Ovary (tissue), 9 donors: ENCODE data around the gene NFIB. TPM values are rescaled to one million over a fixed set of nuclear protein-coding genes. Genes with fewer than 3 reads are reported as not detected.
A peak's percentile ranks its signal among the peaks of the same experiment; 100 is the strongest.

Source experiments
- DNase-seq, 5 donors: peaks; one replicate each; pipeline ENCODE4 v3.0.0-alpha.2; 2019 to 2020
- H3K27ac ChIP-seq, 2 donors: fragments of 200-600 bp; one replicate each; pipeline versions ENCODE4 v1.5.1 to v1.8.0; 2019 to 2022
- H3K27me3 ChIP-seq: fragments of 200-600 bp; one replicate; pipeline ENCODE4 v1.8.0; 2022
- H3K36me3 ChIP-seq: fragments of 200-600 bp; sonication (generic); one replicate; pipeline ENCODE4 v1.5.1; 2019
- H3K4me1 ChIP-seq: one replicate; pipeline ENCODE4 v1.8.1; 2013; ENCODE audit warnings: mild to moderate bottlenecking, moderate library complexity; ENCODE audit not compliant: insufficient read depth
- H3K4me3 ChIP-seq: fragments of 200-600 bp; sonication (generic); one replicate; pipeline ENCODE4 v1.5.1; 2017
- H3K9me3 ChIP-seq, 2 donors: fragments of 200-600 bp in 1 of 2; sonication (generic) in 1 of 2; one replicate each; pipeline versions ENCODE4 v1.5.1 to v1.8.1; 2013 to 2019; ENCODE audit warnings: mild to moderate bottlenecking in 1 of 2, moderate library complexity in 1 of 2
- EP300 ChIP-seq: sonication (generic); formaldehyde crosslinking; IDR thresholded peaks from one replicate; pipeline ENCODE4 v1.6.1; 2017; ENCODE audit warnings: antibody characterized with exemption
- POLR2A ChIP-seq: fragments of 450-650 bp; IDR thresholded peaks from one replicate; pipeline ENCODE4 v1.6.1; 2017; ENCODE audit warnings: antibody characterized with exemption, mild to moderate bottlenecking, moderate library complexity
- WGBS, 3 donors: extraction: QIAGEN DNeasy Blood & Tissue Kit in 1 of 3; methylation state at CpG; one replicate each; pipeline versions ENCODE4 v1.1.5 to v1.1.7; 2013 to 2017; 5-methylcytosine and 5-hydroxymethylcytosine counted together
- intact Hi-C, 4 donors: fragments of 100-400 bp; cut with DNase I; formaldehyde crosslinking; loops; one replicate each; pipeline versions ENCODE4 v1.11.0 to v1.15.1; 2022 to 2023
- polyA plus RNA-seq, 2 donors: library from polyadenylated mRNA; stranded (reverse); fragments of 200-250 nt in 1 of 2; fragments of 350-450 nt in 1 of 2; fragmentation: Illumina TruSeq in 1 of 2; extraction: RNeasy Lipid Tissue Mini Kit (QIAGEN cat#74804) in 1 of 2; gene quantifications; one replicate each; pipeline ENCODE4 v1.2.3, GENCODE V29; 2013 to 2014
- total RNA-seq, 7 donors: library from RNA; depleted of rRNA in 2 of 7; stranded (reverse); fragments of >200 nt in 2 of 7; fragmentation: NEBNext Ultra II Directional in 3 of 7; extraction: Animal tissue kit (Norgen Biotek cat#: 25700) in 3 of 7; gene quantifications; one replicate each; pipeline versions ENCODE4 v1.1.0 to v1.2.4, GENCODE V29; 2016 to 2023
- TF ChIP-seq, protein P1 (sequence below), 3 donors: fragments of 450-650 bp in 2 of 3; fragments of 200-600 bp in 1 of 3; IDR thresholded peaks; one replicate each; pipeline versions ENCODE4 v1.5.1 to v1.8.0; 2016 to 2022; ENCODE audit warnings: antibody characterized with exemption in 3 of 3, mild to moderate bottlenecking in 1 of 3
- donor health status: DM: no; HTN: no; CAD: no; lungs with moderate emphysema.
- donor health status: DM: no; HTN: no; CAD: no.
- donor health status: Bipolar disorder and iron deficiency.
- donor health status: DM: yes; HTN: yes; CAD: no.
- donor health status: DM: no; HTN: no; CAD: no.
- donor health status: DM: yes; HTN: yes; CAD: no.

NFIB gene
- total and polyA plus RNA-seq, 9 donors = 8.7 to 111 (median 53.2) TPM

DNA sequence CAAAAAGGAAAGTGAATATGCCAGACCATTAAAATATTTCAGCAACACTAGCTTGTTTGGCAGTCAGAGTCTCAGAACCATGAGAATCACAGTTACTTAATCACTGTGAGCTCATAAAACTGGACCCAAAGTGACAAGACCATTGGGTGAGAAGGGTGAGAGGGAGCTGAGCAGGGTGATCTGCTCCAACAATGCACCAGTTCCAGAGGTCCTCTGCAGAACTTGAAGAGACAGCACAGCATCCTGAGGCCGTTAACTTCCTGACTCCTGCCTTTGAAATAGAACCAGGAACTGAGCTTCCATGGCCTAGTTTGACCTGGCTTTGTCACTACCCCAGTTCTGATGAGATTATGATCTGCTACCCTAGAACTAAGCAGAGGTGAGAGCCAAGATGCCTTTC is 57.4 kb downstream of the NFIB start:
- WGBS, 3 donors = 70 to 86% (median 83%) methylated on average over 1 of the region's 1 CpG
- peaks cover 3% of the 10 kb centered on the region for H3K4me1 ChIP-seq
- DNase-seq = no peak
- intact Hi-C loops = no loop called here
- H3K27ac ChIP-seq = no peak overlapping the region
- H3K36me3 ChIP-seq = no peaks in the 10 kb centered on the region
- no peaks in the 10 kb centered on the region for H3K27me3 ChIP-seq
- no peaks in the 10 kb centered on the region for H3K9me3 ChIP-seq
- TF ChIP-seq POLR2A (no peak), EP300 (no peak)
- TF ChIP-seq, protein P1, sequence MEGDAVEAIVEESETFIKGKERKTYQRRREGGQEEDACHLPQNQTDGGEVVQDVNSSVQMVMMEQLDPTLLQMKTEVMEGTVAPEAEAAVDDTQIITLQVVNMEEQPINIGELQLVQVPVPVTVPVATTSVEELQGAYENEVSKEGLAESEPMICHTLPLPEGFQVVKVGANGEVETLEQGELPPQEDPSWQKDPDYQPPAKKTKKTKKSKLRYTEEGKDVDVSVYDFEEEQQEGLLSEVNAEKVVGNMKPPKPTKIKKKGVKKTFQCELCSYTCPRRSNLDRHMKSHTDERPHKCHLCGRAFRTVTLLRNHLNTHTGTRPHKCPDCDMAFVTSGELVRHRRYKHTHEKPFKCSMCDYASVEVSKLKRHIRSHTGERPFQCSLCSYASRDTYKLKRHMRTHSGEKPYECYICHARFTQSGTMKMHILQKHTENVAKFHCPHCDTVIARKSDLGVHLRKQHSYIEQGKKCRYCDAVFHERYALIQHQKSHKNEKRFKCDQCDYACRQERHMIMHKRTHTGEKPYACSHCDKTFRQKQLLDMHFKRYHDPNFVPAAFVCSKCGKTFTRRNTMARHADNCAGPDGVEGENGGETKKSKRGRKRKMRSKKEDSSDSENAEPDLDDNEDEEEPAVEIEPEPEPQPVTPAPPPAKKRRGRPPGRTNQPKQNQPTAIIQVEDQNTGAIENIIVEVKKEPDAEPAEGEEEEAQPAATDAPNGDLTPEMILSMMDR (IDR thresholded peaks at IDR 0.05) = no peak
- H3K4me3 ChIP-seq = no peak overlapping the region

DNA sequence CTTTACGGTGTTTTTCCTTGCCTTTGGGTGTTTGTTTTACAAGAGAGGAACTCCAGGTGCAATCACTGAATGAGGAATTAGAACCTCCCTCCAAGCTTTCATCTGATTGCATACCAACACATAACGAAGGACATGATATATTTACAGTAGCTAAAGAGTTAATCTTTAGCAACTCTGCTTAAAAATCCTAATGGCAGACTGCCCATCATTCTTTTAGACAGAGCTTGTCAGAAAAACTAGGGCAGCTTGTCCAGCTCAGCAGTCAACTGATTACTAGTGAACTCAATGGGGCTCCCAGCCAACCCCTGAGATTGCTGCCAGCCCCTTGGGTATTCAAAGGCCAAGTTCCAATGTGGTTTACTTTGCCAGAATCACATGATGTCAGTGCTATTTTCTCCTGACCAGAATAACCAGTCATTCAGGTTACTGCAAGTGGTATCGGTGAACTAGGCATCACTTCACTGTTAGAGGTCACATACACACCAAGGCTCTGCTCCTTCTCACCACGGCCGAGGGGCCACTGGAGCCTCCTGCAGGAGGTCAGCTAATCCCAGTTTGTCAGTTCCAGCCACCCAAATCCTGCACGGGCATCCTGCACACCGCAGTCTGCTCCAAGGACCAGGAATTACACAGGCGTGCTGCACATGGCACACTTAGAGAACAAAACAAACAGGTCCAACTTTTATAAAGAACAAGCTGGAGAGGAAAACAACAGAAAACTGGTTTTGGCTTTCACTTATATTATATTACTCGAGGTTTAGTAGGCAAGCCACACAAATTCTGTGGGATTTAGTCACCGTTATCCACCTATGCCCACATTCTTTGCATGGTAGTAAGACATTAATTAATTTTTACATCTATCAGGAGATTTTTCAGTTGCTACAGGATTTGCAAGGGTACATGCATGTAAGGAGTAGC is 62.5 kb downstream of the NFIB start:
- no peaks in the 10 kb centered on the region for H3K36me3 ChIP-seq
- H3K4me1 ChIP-seq = peaks cover 7% of the 10 kb centered on the region
- peak overlapping the region; percentile 4 for H3K4me3 ChIP-seq
- H3K9me3 ChIP-seq = no peaks in the 10 kb centered on the region
- TF ChIP-seq POLR2A (no peak), EP300 (no peak)
- TF ChIP-seq, protein P1 (IDR thresholded peaks at IDR 0.05) = no peak
- WGBS, 3 donors = 7 to 11% (median 8%) methylated on average over 10 of the region's 10 CpGs
- H3K27me3 ChIP-seq = no peaks in the 10 kb centered on the region
- peak; percentile 49 to 72 (median 56) for DNase-seq
- no peak overlapping the region for H3K27ac ChIP-seq
- intact Hi-C loops = no loop called here

DNA sequence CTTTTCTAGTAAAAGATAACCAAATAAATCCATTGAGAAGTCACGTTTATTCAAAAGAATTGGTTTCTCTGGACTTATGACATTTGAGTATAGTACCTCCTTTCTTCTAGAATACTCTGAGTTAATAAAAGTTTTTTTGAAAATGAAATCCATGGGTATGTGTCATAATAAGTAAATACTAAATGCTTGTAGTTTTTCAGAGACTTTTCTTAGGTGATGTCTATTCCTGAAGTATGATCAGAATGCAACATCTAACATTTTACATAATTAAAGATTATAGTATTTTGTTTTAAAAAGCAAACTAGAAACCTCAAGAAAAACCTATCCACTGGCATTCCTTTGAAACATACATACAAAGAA is 63.2 kb downstream of the NFIB start:
- H3K27ac ChIP-seq = no peak overlapping the region
- no peak overlapping the region for H3K4me3 ChIP-seq

DNA sequence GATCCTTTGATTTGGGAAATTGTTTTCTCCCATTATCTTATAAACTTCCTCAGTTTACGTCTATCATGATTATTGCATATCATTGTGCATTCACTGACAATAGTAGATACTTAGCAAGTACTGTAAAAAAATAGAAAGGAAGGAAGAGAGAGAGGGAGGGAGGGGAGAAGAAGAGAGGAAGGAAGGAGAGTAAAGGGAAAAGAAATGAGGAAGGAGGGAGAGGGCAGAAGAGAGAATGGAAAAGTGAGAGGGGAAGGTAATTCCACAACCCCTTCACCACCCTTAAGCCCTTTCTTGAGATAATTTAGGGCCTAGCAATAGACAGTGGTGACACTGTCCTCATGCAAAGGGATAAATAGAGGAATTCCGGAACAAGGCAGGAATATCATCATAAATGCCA is 64.4 kb downstream of the NFIB start:
- 94 to 98% (median 94%) methylated on average over 2 of the region's 2 CpGs for WGBS, 3 donors
- intact Hi-C loops = no loop called here
- Histone ChIP-seq H3K27me3 (no peaks in the 10 kb centered on the region), H3K27ac (no peak overlapping the region), H3K4me3 (no peak overlapping the region), H3K4me1 (peaks cover 8% of the 10 kb centered on the region), H3K9me3 (no peaks in the 10 kb centered on the region), H3K36me3 (no peaks in the 10 kb centered on the region)
- no peak for DNase-seq
- TF ChIP-seq EP300 (no peak), POLR2A (no peak)
- TF ChIP-seq, protein P1 (IDR thresholded peaks at IDR 0.05) = no peak

More for the DNA sequence above, 63.2 kb downstream of the NFIB start:
- no peaks in the 10 kb centered on the region for H3K9me3 ChIP-seq
- H3K4me1 ChIP-seq = peaks cover 7% of the 10 kb centered on the region
- H3K27me3 ChIP-seq = no peaks in the 10 kb centered on the region
- TF ChIP-seq, protein P1 (IDR thresholded peaks at IDR 0.05) = no peak
- TF ChIP-seq POLR2A (no peak), EP300 (no peak)
- intact Hi-C loops = no loop called here
- no peaks in the 10 kb centered on the region for H3K36me3 ChIP-seq
- DNase-seq = no peak
- 82 to 86% (median 85%) methylated on average over 1 of the region's 1 CpG for WGBS, 3 donors
